HG02981 (cell line): ENCODE results near the gene CDC42SE1.

Experiments used
- ATAC-seq: cut with Tn5 transposase; IDR thresholded peaks from one replicate; pipeline ENCODE4 v1.9.1; 2021; ENCODE audit warnings: mild to moderate bottlenecking, moderate library complexity; ENCODE audit not compliant: unreplicated experiment

The CDC42SE1 gene

DNA sequence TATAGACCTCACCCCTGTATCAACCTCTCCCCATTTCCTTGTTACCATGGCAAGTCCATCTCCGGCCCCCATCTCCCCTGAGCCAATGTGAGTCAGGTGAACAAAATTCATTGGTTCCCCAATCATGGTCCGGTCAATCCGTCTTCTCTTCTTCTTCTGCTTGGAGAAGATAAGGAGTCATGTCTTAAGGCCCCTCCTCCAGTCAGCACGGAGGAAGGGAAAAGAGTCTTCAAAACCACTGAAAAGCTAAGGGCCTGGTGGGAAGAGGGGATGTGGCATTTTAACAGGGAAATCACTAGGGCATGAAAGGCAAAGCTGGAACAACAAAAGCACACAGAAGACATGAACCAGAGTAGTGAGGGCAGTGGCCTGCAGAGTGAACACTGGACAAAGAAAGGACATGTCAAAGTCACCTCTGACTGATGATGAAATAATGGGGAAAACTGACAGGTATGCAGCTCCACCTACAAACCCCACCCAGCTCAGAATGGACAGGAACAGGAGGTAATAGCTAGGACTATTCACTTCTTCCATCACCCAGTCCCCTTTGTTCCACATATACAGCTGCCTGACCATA lies 4.4 kb downstream of the CDC42SE1 start:
- no peak for ATAC-seq

DNA sequence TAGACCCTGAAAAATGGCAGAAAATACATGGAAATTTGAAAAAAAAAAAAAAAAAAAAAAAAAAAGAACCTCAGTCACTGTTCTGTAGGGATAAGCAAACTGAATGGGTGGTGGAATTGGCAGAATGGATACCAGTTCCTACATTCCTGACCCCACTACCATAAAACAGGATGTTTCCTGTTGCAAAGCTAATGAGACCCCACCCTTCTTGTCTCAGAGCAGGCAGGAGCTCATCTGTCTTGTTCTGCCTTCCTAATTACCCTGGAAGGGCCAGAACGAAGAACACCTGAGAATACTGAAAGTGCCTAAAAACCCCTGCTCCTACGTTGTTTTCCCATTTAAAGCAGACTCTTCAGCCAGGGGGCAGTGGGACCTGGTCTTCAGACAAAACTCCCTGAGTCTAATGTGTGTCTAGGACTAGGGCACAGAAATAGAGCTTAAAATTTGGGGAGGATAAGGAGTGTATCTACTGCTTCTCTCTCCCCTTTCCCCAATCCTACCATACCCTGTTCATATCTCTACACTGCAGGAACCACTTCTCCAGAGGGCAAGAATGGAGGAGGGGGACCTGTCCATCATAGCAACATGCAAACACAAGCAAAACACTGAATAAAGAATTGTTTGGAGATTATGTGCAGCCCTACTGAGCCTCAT lies 7.9 kb downstream of the CDC42SE1 start:
- no peak for ATAC-seq

DNA sequence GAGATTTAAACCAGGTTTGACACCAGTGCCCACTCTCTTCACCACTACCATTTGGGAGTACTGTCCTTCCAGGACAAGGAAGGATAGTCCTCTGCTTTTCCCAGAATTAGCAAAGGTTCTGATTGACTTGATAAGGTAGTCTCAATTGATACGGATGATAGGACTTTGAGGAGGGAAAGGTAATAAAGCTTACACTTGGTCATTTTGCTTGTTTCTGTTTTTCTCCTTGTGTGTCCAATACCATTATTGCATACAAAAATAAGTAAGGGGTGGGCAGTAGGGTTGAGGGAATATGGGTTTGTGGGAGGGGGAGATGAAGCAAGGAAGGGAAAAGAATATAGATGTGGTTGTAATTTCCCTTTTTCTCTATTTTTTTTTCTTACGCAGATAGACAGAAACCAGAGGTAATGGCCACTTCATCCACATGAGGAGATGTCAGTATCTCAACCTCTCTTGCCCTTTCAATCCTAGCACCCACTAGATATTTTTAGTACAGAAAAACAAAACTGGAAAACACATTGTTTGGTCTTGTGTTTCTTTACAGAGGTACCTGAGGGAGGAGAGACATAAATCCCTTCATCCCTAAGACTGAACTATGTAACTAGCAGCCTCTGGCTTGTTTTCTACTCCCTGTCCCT lies 9.3 kb downstream of the CDC42SE1 start:
- no peak for ATAC-seq

DNA sequence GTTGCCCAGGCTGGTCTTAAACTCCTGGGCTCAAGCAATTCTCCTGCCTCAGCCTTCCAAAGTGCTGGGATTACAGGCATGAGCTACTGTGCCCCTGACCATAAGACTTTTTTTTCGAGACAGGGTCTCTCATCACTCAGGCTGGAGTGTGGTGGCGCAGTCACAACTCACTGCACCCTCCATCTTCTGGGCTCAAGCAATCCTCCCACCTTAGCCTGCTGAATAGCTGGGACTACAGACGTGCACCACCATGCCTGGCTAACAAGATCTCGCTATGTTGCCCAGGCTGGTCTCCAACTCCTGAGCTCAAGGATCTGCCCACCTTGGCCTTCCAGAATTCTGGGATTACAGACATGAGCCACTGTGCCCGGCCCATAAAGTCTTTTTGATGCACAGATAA lies 10.0 kb downstream of the CDC42SE1 start:
- no peak for ATAC-seq

DNA sequence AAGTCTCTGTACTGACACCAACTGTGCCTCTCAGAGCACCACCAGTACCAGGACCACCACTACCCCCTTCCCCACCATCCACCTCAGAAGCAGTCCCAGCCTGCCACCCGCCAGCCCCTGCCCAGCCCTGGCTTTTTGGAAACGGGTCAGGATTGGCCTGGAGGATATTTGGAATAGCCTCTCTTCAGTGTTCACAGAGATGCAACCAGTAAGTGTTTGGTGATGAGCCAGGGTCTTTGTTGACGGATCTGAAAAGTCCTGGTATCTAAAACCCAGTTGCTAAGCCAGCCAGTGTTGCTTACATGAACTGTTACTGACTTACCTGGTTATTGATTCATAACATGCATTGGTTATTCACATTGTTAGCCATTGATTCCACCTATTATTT lies 10.8 kb downstream of the CDC42SE1 start:
- no peak for ATAC-seq

DNA sequence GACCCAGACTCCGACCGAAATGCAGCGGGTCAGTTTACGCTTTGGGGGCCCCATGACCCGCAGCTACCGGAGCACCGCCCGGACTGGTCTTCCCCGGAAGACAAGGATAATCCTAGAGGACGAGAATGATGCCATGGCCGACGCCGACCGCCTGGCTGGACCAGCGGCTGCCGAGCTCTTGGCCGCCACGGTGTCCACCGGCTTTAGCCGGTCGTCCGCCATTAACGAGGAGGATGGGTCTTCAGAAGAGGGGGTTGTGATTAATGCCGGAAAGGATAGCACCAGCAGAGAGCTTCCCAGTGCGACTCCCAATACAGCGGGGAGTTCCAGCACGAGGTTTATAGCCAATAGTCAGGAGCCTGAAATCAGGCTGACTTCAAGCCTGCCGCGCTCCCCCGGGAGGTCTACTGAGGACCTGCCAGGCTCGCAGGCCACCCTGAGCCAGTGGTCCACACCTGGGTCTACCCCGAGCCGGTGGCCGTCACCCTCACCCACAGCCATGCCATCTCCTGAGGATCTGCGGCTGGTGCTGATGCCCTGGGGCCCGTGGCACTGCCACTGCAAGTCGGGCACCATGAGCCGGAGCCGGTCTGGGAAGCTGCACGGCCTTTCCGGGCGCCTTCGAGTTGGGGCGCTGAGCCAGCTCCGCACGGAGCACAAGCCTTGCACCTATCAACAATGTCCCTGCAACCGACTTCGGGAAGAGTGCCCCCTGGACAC lies 11.3 kb downstream of the CDC42SE1 start:
- peak; percentile 57 for ATAC-seq

DNA sequence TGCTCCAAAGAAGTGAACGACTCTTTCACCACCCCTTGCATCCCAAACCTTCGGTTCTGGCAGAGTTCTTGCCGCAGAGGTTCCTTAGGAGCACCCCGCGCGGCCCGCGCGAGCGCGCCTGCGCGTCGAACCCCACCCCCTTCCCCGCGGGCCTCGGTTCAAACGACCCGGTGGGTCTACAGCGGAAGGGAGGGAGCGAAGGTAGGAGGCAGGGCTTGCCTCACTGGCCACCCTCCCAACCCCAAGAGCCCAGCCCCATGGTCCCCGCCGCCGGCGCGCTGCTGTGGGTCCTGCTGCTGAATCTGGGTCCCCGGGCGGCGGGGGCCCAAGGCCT lies 11.9 kb downstream of the CDC42SE1 start, which contains the start of gene C1orf56:
Gene C1orf56 (plus strand): TSS at position 161 of the 334 bp plus-strand sequence. CDS start 97 bp downstream, at position 258.
- ATAC-seq, result peak; percentile 47

DNA sequence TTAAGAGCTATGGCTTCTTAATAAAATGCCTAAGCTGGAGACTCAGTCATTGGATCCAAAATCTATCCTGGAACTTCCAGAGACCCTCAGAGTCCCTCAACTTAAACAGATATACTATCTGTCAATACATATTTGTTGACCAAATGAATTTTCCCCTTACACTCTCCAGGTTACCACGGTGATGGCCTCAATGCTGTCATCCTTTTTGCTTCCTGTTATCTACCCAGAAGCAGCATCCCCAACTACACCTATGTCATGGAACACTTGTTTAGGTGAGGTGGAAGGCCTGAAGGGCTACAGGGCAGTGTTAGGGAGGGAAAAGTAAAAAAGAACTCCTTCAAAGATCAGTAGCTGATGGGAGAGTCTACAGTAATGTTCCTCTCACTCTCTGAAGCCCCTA lies 16.3 kb downstream of the CDC42SE1 start:
- no peak for ATAC-seq

DNA sequence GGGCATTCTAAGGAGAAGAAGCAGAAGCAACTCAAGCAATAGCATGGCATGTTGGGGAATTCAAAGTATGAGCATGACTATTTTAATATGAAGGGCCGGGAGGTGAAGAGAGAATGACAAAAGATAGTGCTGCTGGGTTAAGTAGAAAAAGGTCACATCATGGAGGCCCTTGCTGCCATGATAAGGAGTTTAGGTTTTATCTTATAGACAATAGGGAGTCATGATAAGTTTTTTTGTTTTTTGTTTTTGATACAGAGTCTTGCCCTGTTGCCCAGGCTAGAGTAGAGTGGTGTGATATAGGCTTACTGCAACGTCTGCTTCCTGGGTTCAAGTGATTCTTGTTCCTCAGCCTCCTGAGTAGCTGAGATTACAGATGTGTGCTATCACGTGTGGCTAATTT lies 19.9 kb downstream of the CDC42SE1 start:
- no peak for ATAC-seq

DNA sequence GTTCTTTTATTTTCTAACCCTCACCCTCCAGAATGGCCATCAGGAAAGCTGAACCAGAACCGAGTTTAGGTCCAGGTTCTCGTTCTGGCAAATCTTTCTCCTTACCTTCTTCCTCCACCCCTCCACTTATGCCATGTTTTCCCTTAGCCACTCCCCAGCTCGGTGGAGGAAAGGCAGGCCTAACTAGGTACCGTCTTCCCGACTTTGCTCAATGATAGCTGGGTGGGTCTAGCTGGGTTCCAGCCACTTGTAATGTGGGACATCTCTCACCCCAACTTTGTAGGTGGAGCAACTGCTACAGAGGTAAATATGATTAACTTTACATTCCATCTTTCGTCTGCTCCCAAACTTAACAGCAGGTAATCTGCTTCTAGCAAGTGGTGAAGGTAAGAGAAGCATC lies 22.4 kb downstream of the CDC42SE1 start:
- no peak for ATAC-seq

DNA sequence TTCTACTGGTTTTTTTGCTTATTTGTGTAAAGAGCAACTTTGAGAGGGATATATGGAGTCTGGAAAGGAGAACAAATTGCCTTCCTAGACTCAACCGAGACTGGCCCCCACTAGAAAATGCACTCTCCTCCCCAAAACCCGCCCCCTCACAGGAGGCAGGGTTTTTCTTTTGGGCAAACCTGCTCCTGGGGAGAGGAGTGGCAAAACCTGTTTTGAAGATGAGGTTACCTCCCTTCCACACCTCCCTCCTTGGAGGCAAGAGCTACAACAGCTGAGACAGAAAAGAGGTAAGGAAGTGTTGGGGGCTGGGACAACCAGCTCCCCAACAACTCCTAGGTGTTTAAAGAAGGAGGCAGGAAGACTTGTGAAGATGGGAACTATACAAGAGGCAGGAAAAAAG lies 23.1 kb downstream of the CDC42SE1 start, which contains the start of gene BNIPL:
Gene BNIPL (plus strand): TSS at position 231 of the 400 bp plus-strand sequence. CDS start 140 bp downstream, at position 371.
- no peak for ATAC-seq

DNA sequence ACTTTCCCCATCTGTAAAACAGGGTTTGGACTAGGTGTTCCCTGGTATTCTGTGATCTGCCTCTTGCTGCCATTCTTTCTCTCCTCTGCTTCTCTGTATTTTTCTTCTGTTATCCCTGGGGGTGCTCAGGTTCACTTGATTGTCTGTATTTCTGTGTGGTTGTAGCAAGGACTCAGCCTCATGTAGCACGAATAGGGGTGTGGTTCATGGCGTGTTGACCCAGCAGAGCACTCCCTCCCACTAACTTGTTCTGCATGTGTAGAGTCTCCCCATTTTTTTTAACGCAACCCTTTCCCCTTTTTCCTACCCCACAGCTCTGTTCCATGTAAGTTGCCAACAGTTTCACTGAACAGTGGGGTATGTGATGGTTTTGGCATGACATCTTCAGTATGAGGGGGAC lies 24.3 kb downstream of the CDC42SE1 start:
- no peak for ATAC-seq

DNA sequence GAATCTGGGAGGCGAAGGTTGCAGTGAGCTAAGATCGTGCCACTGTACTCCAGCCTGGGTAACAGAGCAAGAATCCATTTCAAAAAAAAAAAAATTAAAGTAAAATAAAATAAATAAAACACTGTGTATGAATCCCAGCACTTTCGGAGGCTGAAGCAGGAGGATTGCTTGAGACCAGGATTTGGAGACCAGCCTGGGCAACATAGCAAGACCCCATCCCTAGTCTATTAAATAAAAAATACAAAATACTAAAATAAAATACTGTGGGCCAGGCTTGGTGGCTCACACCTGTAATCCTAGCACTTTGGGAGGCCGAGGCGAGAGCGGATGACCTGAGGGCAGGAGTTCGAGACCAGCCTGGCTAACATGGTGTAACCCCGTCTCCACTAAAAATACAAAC lies 27.3 kb downstream of the CDC42SE1 start:
- no peak for ATAC-seq

DNA sequence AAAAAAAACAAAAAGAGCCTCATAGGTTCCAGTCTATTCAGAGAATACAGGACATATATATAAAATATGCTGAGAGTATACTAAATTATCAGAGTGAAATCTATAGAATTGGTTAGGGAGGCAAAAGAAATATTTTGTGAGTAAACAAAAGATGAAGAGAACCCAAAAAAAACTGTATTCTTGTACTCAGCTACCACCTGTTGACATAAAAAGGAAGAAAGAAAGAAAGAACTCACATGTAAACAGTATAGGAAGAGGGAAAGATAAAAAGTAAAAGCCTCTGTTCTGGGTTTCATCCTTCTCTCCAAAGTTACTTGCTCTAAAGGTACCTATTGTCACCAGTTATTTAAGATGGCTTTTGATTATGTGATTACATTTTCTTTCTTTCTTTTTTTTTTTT lies 33.0 kb downstream of the CDC42SE1 start:
- ATAC-seq, result no peak

DNA sequence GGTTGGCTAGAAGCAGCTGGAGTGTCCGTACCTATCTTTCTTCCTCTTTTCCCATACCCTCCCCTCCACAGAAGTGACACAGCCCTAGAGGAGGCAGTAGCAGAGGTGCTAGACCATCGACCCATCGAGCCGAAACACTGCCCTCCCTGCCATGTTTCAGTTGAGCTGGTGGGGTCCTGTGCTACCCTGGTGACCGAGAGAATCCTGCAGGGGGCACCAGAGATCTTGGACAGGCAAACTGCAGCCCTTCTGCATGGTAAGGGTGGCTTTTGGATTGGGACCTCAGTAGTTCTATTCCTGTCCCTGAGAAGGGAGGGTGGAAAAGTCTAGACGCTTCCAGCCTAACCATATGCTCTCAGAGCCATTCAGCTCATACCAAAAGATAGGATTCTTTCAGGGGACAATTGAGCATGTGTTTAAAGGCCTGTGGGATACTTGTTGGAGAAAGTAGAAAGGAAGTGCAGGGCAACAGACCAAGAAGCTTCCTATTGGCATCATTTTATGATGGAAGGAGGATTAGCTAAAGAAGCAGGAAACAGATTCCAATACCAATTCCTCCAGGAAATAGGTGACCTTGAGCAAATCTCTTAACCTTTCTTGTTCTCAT lies 34.8 kb downstream of the CDC42SE1 start:
- no peak for ATAC-seq

DNA sequence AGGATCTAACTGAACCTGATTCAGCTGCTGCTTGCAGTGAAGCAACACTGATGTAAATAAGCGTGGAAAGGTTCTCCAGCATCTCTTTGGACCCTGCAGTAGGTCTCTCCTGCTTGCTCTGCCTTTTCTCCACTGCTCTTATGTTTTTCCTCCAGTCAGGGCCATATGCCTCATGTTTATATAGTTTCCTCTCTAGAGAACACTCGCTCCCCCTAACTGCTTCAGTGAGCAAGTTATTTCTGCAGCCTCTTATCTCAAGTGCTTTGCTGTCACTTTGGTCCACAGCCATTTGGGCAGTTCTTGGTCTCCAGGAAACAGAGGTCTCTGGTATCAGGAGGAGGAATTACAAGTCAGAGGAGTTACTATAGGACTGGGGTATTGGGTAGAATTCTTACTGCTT lies 45.9 kb downstream of the CDC42SE1 start:
- no peak for ATAC-seq

DNA sequence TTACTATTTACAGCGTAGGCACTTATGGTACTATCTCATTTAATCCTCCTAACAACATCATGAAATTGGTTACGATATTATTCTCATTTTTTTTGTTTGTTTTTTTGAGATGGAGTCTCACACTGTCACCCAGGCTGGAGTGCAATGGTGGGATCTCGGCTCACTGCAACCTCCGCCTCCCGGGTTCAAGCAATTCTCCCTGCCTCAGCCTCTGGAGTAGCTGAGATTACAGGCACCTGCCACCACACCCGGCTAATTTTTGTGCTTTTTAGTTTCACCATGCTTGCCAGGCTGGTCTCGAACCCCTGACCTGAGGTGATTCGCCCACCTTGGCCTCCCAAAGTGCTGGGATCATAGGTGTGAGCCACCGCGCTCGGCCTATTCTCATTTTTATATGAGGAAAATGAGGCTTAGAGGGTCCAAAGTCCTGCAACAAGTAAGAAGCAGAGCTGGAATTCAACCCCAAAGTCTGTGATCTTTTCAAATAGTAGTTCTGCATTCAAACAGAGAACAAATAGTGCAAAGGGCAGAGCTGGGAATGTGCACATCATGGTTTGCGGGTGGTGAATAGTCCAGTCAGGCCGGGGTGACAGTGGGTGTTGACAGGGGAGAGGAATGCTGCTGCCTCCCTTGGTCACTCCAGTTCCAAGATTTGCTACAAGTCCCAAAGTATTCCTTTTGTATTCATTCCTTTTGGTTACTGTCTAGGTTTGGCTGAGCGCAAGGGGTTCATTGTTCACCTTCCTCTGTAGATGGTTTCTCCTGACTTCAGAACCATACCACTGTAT lies 46.5 kb downstream of the CDC42SE1 start:
- no peak for ATAC-seq

DNA sequence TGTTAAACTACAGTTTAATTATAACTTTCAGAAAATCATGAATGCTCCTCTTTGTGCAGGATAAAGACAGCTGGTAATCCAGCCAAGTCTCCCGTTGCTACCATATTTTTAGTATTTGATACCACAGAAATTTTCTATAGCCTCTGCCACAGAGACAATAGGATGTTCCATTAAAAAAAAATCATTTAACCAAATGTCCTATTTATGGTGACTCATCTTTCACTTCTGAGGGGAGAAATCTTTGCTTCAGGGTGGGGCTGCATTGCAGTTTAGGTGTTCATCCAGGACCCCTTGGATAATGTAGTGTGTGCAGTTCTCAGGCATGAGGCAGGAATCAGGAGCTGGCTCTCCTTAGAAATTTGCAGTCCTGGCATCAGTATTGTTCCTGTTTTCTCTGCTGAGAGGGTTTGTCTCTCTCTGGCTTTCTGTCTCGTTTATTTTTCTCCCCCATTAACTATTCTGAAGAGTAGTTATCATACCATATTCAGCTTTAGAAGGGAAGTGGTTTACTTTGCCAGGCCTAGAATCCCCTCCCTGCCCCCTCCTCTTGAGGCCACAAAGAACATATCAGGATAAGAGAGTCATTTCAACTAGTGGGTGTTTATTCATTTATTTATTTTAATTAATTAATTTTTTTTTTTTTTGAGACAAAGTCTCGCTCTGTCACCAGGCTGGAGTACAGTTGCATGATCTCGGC lies 48.1 kb downstream of the CDC42SE1 start:
- ATAC-seq, result no peak

DNA sequence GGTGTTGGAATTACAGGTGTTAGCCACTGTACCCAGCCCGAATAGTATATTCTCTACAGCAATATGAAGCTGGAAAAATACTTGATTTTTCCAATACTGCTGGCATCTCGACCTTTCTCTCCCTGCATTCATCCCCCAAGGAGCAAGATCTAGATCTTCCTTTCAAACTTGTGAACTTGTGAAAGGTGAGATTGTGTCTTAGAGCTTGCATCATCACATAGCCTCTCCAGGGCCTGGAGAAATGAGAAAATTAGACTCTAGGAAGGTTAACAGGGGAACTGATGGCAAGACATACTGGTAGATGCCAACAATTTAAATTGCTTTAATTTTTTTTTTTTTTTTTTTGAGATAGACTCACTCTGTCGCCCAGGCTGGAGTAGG lies 49.1 kb downstream of the CDC42SE1 start:
- no peak for ATAC-seq
